H1 (cell line): ENCODE data around the gene HOXD4.

Source experiments
- CEBPB ChIP-seq: IDR thresholded peaks from 2 replicates; pipeline ENCODE4 v1.6.1; 2012; ENCODE audit warnings: low read depth, low read length
- CTBP2 ChIP-seq: IDR thresholded peaks from 2 replicates; pipeline ENCODE4 v1.7.0; 2011; ENCODE audit warnings: borderline replicate concordance, mild to moderate bottlenecking, moderate library complexity, mixed read lengths, low read length; ENCODE audit not compliant: insufficient read depth, insufficient read length
- POLR2A ChIP-seq, 2 experiments: IDR thresholded peaks; 1 replicate in 1 of 2; 2 replicates in 1 of 2; pipeline ENCODE4 v1.6.1; 2011; ENCODE audit warnings: low read depth in 2 of 2, low read length in 2 of 2, mild to moderate bottlenecking in 2 of 2; ENCODE audit errors: control extremely low read depth in 1 of 2
- POLR2AphosphoS5 ChIP-seq: IDR thresholded peaks from 2 replicates; pipeline ENCODE4 v1.6.1; 2011; ENCODE audit warnings: low read depth, low read length
- RNF2 ChIP-seq: fragments of 200-900, 300-1000 bp; sonication (generic); IDR thresholded peaks from 2 replicates; pipeline ENCODE4 v1.7.1; 2016; ENCODE audit warnings: borderline replicate concordance, low read depth, mild to moderate bottlenecking, antibody characterized with exemption, low read length; ENCODE audit not compliant: poor library complexity, severe bottlenecking; ENCODE audit errors: missing control alignments
- SRF ChIP-seq: IDR thresholded peaks from 2 replicates; pipeline ENCODE4 v1.6.1; 2011; ENCODE audit warnings: mild to moderate bottlenecking, low read depth, low read length, moderate library complexity
- TBP ChIP-seq: IDR thresholded peaks from 2 replicates; pipeline ENCODE4 v1.6.1; 2011; ENCODE audit warnings: low read depth, low read length, improper control_type of control experiment
- YY1 ChIP-seq: IDR thresholded peaks from 2 replicates; pipeline ENCODE4 v1.6.1; 2011; ENCODE audit warnings: low read depth, mild to moderate bottlenecking, low read length
- TF ChIP-seq, protein P1 (sequence below), 3 experiments: IDR thresholded peaks; 1 replicate in 2 of 3; 2 replicates in 1 of 3; pipeline versions ENCODE4 v1.5.1 to v1.6.1; 2011; ENCODE audit warnings: low read length in 3 of 3, mild to moderate bottlenecking in 3 of 3, inconsistent platforms in 2 of 3, low read depth in 1 of 3, moderate library complexity in 1 of 3; ENCODE audit not compliant: insufficient read depth in 1 of 3; ENCODE audit errors: control extremely low read depth in 1 of 3
- TF ChIP-seq, protein P2 (sequence below): IDR thresholded peaks from 2 replicates; pipeline ENCODE4 v1.6.1; 2012; ENCODE audit warnings: inconsistent platforms

DNA sequence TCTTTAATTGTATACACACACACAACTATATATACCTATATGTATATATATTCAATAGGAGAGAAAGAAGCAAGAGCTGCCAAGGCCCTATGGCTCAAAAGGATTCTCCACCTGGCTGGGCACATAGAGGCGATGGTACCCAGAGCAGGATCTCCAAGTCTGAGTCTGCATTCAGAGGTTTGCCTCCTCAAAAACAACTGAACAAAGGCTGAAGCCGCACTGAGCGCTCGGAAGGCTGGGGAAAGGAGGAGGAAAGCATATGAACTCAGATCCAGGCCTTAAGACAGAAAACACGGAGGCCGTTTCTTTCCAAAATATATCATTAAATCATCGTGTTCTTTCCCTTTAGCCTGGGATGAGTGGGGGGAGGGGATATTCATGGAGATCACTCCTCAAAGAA is 48.2 kb upstream of the HOXD4 start:
- TF ChIP-seq, protein P1, sequence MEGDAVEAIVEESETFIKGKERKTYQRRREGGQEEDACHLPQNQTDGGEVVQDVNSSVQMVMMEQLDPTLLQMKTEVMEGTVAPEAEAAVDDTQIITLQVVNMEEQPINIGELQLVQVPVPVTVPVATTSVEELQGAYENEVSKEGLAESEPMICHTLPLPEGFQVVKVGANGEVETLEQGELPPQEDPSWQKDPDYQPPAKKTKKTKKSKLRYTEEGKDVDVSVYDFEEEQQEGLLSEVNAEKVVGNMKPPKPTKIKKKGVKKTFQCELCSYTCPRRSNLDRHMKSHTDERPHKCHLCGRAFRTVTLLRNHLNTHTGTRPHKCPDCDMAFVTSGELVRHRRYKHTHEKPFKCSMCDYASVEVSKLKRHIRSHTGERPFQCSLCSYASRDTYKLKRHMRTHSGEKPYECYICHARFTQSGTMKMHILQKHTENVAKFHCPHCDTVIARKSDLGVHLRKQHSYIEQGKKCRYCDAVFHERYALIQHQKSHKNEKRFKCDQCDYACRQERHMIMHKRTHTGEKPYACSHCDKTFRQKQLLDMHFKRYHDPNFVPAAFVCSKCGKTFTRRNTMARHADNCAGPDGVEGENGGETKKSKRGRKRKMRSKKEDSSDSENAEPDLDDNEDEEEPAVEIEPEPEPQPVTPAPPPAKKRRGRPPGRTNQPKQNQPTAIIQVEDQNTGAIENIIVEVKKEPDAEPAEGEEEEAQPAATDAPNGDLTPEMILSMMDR (IDR thresholded peaks at IDR 0.05; ENCODE audit: control extremely low read depth in 1 of 3, insufficient read depth in 1 of 3, low read depth in 1 of 3, low read length in 3 of 3), result no peak
- no peak for TF ChIP-seq SRF
- TF ChIP-seq RNF2, result no peak
- no peak for TF ChIP-seq TBP
- no peak for TF ChIP-seq CEBPB
- no peak for TF ChIP-seq POLR2A (IDR thresholded peaks at IDR 0.05; ENCODE audit: control extremely low read depth in 1 of 2, low read depth in 2 of 2, low read length in 2 of 2)
- TF ChIP-seq CTBP2, result no peak
- TF ChIP-seq YY1, result no peak
- TF ChIP-seq POLR2AphosphoS5, result no peak
- TF ChIP-seq, protein P2, sequence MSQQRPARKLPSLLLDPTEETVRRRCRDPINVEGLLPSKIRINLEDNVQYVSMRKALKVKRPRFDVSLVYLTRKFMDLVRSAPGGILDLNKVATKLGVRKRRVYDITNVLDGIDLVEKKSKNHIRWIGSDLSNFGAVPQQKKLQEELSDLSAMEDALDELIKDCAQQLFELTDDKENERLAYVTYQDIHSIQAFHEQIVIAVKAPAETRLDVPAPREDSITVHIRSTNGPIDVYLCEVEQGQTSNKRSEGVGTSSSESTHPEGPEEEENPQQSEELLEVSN, result no peak
